A549 treated with AZD9567 at 1 μM for 4 hours (cell line): ENCODE data around the gene CFI. TPM values are rescaled to one million over a fixed set of nuclear protein-coding genes. Genes with fewer than 3 reads are reported as not detected.

Experiments used
- total RNA-seq: library from RNA; stranded (reverse); fragments of 200-300 nt; extraction: Qiagen RNA extraction; gene quantifications from 5 replicates; pipeline ENCODE4 v1.2.3, GENCODE V29; 2022; ENCODE audit not compliant: insufficient read depth

Gene CFI
- total RNA-seq, result 0.64 to 2.3 TPM (median 0.80 TPM) in 5 replicates

DNA sequence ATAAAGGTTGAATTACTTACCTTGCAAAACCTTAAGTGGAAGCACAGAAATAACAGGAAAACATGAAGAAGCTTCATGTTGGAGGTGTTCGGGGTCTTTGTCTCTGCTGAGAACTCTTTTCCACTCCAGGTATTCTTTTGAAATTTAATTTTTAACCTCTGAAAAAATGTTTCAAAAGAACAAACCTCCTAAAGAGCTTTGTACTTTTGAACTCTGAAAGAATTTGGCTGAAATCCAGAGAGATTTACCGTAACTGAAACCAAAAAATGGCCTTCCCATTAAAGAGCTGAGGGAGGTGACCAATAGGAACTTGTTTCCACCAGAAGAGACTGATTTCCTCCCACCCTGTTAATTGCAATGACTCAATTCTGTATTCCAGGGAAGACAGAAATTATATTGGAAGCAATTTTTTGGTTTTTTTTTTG, at the start of gene CFI:
Gene CFI, minus strand, starts transcription at position 105 of the 425 bp plus-strand sequence. Its CDS starts 28 bp downstream, at position 77.

GRCh38 chr4:109847896-109848442, 46.2 kb upstream of the CFI start, which contains the start of gene LRIT3:
TSS of gene LRIT3 (plus strand) at chr4:109848107. CDS start at chr4:109848202, 95 bp downstream.

GRCh38 chr4:109827672-109828071, 25.9 kb upstream of the CFI start, which contains the start of gene RRH:
TSS of gene RRH (plus strand) at chr4:109827972. CDS start at chr4:109828028, 56 bp downstream.

DNA sequence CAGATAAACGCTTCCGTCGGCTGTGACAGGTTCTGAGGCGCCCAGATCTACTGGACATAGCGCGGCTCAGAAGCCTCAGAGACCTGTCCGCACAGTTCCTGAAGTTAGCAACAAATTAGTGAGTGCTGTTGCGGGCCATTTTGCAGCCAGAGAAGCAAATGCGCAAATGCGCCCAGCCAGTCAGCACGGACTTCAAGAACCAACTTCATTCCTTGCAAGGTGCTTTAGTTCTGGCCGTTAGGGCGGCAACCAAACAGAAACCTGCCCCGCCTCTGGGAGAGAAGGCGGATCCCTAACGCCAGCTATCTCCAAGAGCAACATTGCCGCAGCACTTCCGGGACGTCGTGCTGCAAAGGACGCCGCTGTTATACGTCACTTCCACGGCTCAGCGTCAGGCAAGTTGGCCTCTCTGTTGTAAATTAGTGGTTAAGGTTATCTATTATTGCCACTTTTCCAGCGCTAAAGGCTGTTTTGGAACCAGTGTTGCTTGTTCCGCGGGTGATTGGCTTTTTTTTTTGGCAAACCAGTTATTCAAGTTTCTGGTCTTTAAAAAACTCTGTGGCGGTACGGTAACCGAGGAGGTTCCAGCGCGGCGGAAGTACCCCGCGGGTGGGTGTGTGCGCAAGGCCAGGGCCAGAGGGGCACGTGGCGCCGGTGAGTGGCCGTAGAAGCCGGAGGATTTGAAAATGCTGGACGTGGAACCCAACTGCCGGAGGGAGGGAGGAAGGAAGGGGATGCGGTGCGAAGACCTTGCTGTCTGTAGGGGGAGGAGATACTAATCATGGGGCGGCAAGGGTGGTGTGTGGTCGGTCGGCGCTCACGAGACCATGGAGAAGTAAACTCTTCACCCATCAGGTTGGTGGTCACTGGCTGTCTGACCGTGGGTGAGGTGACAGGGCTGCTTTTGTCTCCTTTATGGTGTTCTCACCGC, 13.6 kb upstream of the CFI start, which contains the start of gene GAR1:
Gene GAR1, plus strand, starts transcription at position 612 of the 931 bp plus-strand sequence. CDS start 403 bp downstream, outside the sequence.

DNA sequence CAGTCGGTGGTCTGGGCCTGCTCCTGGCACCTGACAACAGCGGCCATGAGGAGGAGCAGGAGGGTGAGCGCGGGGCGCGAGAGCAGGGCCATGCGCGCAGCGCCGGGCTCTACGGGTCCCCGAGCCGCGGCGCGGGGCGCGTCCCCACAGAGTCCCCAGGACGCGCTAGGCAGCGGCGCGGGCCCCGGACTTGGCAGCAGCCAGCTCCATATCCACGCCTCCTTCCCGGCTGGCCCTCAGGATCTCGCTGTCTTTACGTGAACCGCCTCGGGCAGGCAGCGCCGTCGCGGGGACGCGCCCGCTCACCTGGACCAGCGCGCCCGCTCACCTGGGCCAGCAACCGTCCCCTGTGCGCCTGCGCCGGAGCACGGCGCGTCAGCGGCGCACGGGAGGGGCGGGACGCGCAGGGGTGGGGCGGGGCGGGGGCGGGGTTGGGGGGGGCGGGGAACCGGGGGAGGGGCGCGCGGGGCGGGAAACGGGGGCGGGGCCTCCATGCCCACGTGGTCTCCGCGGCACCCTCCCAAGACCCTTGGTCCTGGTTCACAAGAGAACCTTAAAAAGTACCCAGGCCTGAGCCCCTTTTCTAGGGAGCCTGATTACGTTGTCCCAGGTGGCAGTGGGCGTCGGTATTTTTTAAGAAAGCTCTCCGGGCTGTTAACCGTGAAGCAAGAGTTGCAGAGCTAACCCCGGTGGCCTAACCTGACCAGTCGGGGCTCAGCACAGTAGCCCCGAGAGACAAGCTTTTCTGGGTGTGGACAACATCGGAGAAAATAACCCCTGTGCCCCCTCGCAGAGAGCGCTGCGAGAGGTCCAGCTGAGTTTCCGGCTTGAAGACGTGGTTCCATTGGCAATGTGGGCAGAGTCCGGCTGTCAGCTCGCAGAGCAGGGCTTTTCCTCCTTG, 71.8 kb downstream of the CFI start, which contains the start of gene PLA2G12A:
Gene PLA2G12A, minus strand, starts transcription at position 353 of the 901 bp plus-strand sequence. Its CDS starts 261 bp downstream, at position 92.

GRCh38 chr4:109702950-109703663, 98.7 kb downstream of the CFI start, which contains the start of gene CASP6:
TSS of gene CASP6 (minus strand) at chr4:109703445. CDS start at chr4:109703395, 50 bp downstream.

Other genes with a start within 250 kb of the CFI start
- 13.6 to 20.8 TPM (median 19.1 TPM) in 5 replicates for gene MCUB, start 241.8 kb downstream of the CFI start, total RNA-seq
- gene CASP6, start 98.6 kb downstream of the CFI start, total RNA-seq, result 14.0 to 36.2 TPM (median 16.6 TPM) in 5 replicates
- 3.0 to 17.6 TPM (median 10.6 TPM) in 5 replicates for gene PLA2G12A, start 71.9 kb downstream of the CFI start, total RNA-seq
- gene GAR1, start 13.8 kb upstream of the CFI start, total RNA-seq, result 38.0 to 43.9 TPM (median 41.7 TPM) in 5 replicates
- 0.07 to 0.08 TPM (median 0.07 TPM) in 3 of 5 replicates, not detected in the others for gene RRH, start 26.0 kb upstream of the CFI start, total RNA-seq
- 0.03 to 0.07 TPM (median 0.05 TPM) in 4 of 5 replicates, not detected in the other for gene LRIT3, start 46.1 kb upstream of the CFI start, total RNA-seq
- gene EGF, start 110.9 kb upstream of the CFI start, total RNA-seq, result 0.19 to 0.26 TPM (median 0.23 TPM) in 4 of 5 replicates, not detected in the other